ENCODE results near the gene SPR.

SPR gene

GRCh38 chr2:72933207-72933606, 46.0 kb downstream of the SPR start:
- no peak for DNase-seq

GRCh38 chr2:72933646-72934151, 46.5 kb downstream of the SPR start:
- DNase-seq = no peak

GRCh38 chr2:72934683-72935610, 47.7 kb downstream of the SPR start:
- DNase-seq = no peak

- no peak for DNase-seq
Observed at GRCh38 chr2:72935611-72935957, 48.4 kb downstream of the SPR start.

- DNase-seq = no peak
Observed at GRCh38 chr2:72936660-72937355, 49.6 kb downstream of the SPR start.

GRCh38 chr2:72937356-72937669, 50.1 kb downstream of the SPR start:
- peak; percentile 31 for DNase-seq

GRCh38 chr2:72938455-72938854, 51.2 kb downstream of the SPR start:
- DNase-seq = no peak

- no peak for DNase-seq
Observed at GRCh38 chr2:72940361-72940760, 53.2 kb downstream of the SPR start.

GRCh38 chr2:72940786-72941185, 53.6 kb downstream of the SPR start:
- peak; percentile 90 for DNase-seq

Data from fibroblast of skin of scalp (primary cell).